ENCODE measurements around the gene USF2.

DNA sequence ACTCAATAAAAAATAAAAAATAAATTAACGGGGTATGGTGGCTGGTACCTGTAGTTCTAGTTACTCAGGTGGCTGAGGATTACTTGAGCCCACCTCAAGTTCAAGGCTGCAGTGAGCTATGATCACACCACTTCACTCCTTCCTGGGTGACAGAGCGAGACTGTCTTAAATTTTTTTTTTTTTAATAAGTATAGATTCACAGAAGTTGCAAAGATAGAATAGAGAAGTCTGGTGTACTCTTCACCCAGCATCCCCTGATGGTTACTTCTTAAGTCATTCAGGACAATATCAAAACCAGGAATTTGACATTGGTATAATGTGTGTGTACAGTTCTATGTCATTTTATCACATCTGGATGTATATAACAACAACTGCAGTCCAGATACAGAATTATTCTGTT is 52.5 kb downstream of the USF2 start:
- TF ChIP-seq CTCF (IDR thresholded peaks at IDR 0.05; ENCODE audit: control extremely low read depth in 1 of 3, insufficient read depth in 1 of 3, low read depth in 1 of 3, low read length in 3 of 3) (no peak), KDM1A (IDR thresholded peaks at IDR 0.05; ENCODE audit: borderline replicate concordance, low read length) (no peak), KDM5A (IDR thresholded peaks at IDR 0.05; ENCODE audit: low read length) (no peak), EZH2 (IDR thresholded peaks at IDR 0.05; ENCODE audit: low read depth, low read length, severe bottlenecking) (no peak), POLR2A (IDR thresholded peaks at IDR 0.05; ENCODE audit: control extremely low read depth in 1 of 2, low read depth in 2 of 2, low read length in 2 of 2) (no peak), EP300 (IDR thresholded peaks at IDR 0.05; ENCODE audit: borderline replicate concordance in 1 of 2, low read depth in 2 of 2, low read length in 2 of 2) (no peak)

Data from H1 (cell line).